GM10266 (cell line): ENCODE data around the gene KDM6A.
"Not testable (repeated sequence)": the region's sequence is repeated elsewhere in the genome, so short reads cannot be mapped to it uniquely, and the experiment has no call there.

Experiments
- DNase-seq: peaks from one replicate; pipeline ENCODE4 v3.0.0; 2012; ENCODE audit errors: extremely low spot score
- CTCF ChIP-seq: IDR thresholded peaks from 2 replicates; pipeline ENCODE4 v1.5.1; 2012; ENCODE audit warnings: mild to moderate bottlenecking, low read depth; ENCODE audit not compliant: control insufficient read depth, insufficient read depth; ENCODE audit errors: missing control alignments

Gene KDM6A

GRCh38 chrX:45017946-45018345, 145.0 kb downstream of the KDM6A start:
- no peak for DNase-seq
- no peak for TF ChIP-seq CTCF

- DNase-seq, result no peak
- no peak for TF ChIP-seq CTCF
These were observed 149.2 kb downstream of the KDM6A start for GRCh38 chrX:45022150-45022549.

- no peak for DNase-seq
- no peak for TF ChIP-seq CTCF
These were observed 151.5 kb downstream of the KDM6A start for GRCh38 chrX:45024501-45024900.

DNA sequence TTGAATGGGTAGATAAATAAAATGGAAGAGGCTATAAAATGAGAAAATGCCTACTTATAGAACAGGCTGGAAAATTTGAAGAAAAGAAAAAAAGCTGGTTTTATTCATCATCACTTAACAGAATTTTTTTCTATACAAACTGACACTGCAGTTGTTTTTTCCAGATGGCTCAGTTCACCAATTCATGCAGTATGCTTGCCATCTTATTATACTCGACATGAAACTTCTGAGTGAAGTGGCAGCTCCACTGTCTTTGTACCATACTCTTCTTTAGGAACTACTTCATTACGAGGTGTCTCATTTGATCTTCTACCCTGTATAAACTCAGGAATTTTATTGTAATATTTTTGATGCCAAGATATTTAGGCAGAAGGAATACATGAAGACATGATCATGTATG, 153.0 kb downstream of the KDM6A start:
- no peak for DNase-seq

DNA sequence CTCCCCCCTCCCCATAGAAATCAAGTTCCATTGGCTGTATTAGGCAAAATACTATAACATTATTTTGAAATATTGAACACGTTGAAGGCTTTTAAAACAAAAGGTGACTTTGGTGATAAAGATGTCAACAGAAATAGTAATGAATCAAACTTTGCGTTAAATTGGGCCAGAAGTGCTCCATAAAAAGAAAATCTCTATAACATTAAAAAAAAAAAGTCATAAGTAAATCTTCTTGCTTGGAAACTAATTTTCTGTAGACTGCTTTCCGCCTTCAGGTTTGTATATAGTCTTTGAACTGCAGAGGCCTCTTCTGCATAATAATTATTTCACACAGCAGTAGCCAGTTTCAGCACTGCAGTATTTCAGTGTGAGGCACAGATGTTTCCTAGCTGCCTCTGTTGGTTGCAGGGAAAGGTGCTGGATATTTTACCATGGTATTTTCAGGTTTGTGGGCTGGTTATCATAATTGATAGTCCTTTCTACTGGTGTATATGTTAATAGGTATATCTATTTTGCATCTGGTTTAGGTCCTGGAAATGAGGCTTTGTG, 158.9 kb downstream of the KDM6A start:
- no peak for TF ChIP-seq CTCF
- no peak for DNase-seq

More for the DNA sequence above, 153.0 kb downstream of the KDM6A start:
- no peak for TF ChIP-seq CTCF

- TF ChIP-seq CTCF, result no peak
- DNase-seq, result no peak
These were observed 162.1 kb downstream of the KDM6A start for GRCh38 chrX:45035071-45035470.

DNA sequence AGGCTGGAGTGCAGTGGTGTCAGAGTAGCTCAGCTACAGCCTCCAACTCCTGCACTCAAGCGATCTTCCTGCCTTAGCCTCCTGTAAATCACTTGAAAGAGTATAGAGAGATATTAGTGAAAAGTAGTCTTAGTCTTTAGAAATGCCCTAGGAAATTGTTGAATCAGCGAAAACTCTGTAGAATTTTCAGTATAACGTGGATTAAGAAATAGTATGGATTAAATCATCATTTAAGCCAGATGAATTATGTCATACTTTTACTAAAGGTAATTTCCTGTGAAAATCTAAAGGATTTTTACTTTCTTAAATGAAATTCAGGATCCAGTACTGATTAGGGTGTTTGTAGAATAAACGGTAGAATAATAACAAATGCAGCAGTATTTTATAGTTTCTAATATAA, 163.2 kb downstream of the KDM6A start:
- no peak for DNase-seq
- no peak for TF ChIP-seq CTCF

GRCh38 chrX:45040137-45040536, 167.1 kb downstream of the KDM6A start:
- not testable (repeated sequence) for DNase-seq
